Neural progenitor cell (in vitro differentiated cells): ENCODE results near the gene IKBKE. TPM values are rescaled to one million over a fixed set of nuclear protein-coding genes. Genes with fewer than 3 reads are reported as not detected.
A peak's percentile ranks its signal among the peaks of the same experiment; 100 is the strongest.

Experiments
- DNase-seq: peaks from one replicate; pipeline ENCODE4 v3.0.0-alpha.2; 2016; ENCODE audit warnings: low spot score
- H2AFZ ChIP-seq: fragments of 200-600 bp; sonication (generic); replicated peaks from 2 replicates; pipeline ENCODE4 v1.6.1; 2016; ENCODE audit warnings: antibody characterized with exemption
- H3F3A ChIP-seq: fragments of 200-600 bp; sonication (generic); 2 replicates; pipeline ENCODE4 v1.6.1; 2016; ENCODE audit warnings: antibody characterized with exemption, low read depth
- H3K27ac ChIP-seq: fragments of 200-600 bp; sonication (generic); 2 replicates; pipeline ENCODE4 v1.5.1; 2016; ENCODE audit warnings: mild to moderate bottlenecking
- H3K27me3 ChIP-seq: fragments of 200-600 bp; sonication (generic); 2 replicates; pipeline ENCODE4 v1.6.1; 2016; ENCODE audit warnings: mild to moderate bottlenecking, moderate library complexity
- H3K36me3 ChIP-seq: fragments of 200-600 bp; sonication (generic); 2 replicates; pipeline ENCODE4 v1.5.1; 2016
- H3K4me1 ChIP-seq: fragments of 200-600 bp; sonication (generic); 2 replicates; pipeline ENCODE4 v1.6.1; 2016; ENCODE audit warnings: mixed run types
- H3K4me2 ChIP-seq: fragments of 200-600 bp; sonication (generic); 2 replicates; pipeline ENCODE4 v1.6.1; 2016
- H3K4me3 ChIP-seq: fragments of 200-600 bp; sonication (generic); 2 replicates; pipeline ENCODE4 v1.5.1; 2016
- H3K79me2 ChIP-seq: fragments of 200-600 bp; sonication (generic); 2 replicates; pipeline ENCODE4 v1.6.1; 2016; ENCODE audit warnings: low read depth
- H3K9ac ChIP-seq: fragments of 200-600 bp; sonication (generic); 2 replicates; pipeline ENCODE4 v1.6.1; 2016
- H3K9me3 ChIP-seq: fragments of 200-600 bp; sonication (generic); 2 replicates; pipeline ENCODE4 v1.5.1; 2016; ENCODE audit warnings: low read depth
- H4K20me1 ChIP-seq: fragments of 200-600 bp; sonication (generic); 2 replicates; pipeline ENCODE4 v1.6.1; 2016; ENCODE audit warnings: low read depth
- H3K27ac Mint-ChIP-seq: 3 replicates; pipeline ENCODE4 v1.8.0; 2021; ENCODE audit warnings: mixed read lengths
- H3K27me3 Mint-ChIP-seq: 2 replicates; pipeline ENCODE4 v1.8.0; 2022; ENCODE audit warnings: low read depth, mild to moderate bottlenecking, inconsistent platforms, moderate library complexity, mixed read lengths; ENCODE audit not compliant: insufficient read depth
- H3K36me3 Mint-ChIP-seq: 3 replicates; pipeline ENCODE4 v1.8.0; 2021; ENCODE audit warnings: mixed read lengths
- H3K4me1 Mint-ChIP-seq: 3 replicates; pipeline ENCODE4 v1.8.0; 2021; ENCODE audit warnings: mixed read lengths
- H3K4me3 Mint-ChIP-seq: 3 replicates; pipeline ENCODE4 v1.8.0; 2021; ENCODE audit warnings: mild to moderate bottlenecking, moderate library complexity, mixed read lengths
- H3K9me3 Mint-ChIP-seq: 3 replicates; pipeline ENCODE4 v1.8.0; 2020; ENCODE audit warnings: mixed read lengths
- EZH2 ChIP-seq: fragments of 200-600 bp; sonication (generic); IDR thresholded peaks from 2 replicates; pipeline ENCODE4 v1.6.1; 2017; ENCODE audit warnings: antibody characterized with exemption, mild to moderate bottlenecking, moderate library complexity
- EZH2phosphoT487 ChIP-seq: fragments of 200-600 bp; sonication (generic); IDR thresholded peaks from 2 replicates; pipeline ENCODE4 v1.6.1; 2017; ENCODE audit warnings: antibody characterized with exemption
- total RNA-seq: library from RNA; depleted of rRNA; stranded (reverse); fragments of >200 nt; gene quantifications from 2 replicates; pipeline ENCODE4 v1.2.3, GENCODE V29; 2015; ENCODE audit warnings: low replicate concordance
- TF ChIP-seq, protein P1 (sequence below): fragments of 200-600 bp; sonication (generic); IDR thresholded peaks from 2 replicates; pipeline ENCODE4 v1.5.1; 2017; ENCODE audit warnings: antibody characterized with exemption, mild to moderate bottlenecking

The IKBKE gene
- total RNA-seq, 1 donor from 2014 or later = 0.26 TPM

DNA sequence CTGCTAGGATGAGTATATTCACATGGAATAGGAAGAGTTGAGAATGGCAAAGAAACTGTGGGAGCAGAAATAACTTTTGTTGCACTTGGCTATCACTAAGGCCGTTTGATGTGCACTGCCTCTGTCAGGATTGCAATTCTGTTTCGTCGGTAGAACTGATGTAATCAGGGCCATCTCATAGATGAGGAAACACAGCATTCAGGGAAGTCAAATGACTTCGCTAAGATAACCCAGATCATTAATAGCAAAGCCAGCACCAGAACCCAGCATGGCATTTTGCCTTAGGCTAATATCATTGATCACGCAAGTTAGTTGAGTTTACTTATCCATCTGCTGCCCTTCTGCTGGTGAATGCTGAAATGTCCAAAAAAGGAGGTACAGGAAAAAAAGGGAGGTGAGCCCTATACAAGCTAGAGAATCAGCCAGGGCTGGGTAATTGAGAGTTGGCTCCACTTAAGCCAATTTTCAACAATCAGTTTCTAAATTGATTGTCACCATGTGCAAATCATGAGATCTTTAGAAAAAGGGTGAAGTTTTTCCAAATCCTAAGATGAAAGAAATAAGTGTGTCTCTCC is 44.6 kb downstream of the IKBKE start:
- Histone ChIP-seq H3K4me2 (no peak overlapping the region), H3K9me3 (no peaks in the 10 kb centered on the region), H3K4me3 (no peak overlapping the region), H2AFZ (no peak overlapping the region), H3K79me2 (no peaks in the 10 kb centered on the region), H3K4me1 (peaks cover 19% of the 10 kb centered on the region), H3K27me3 (peaks cover 17% of the 10 kb centered on the region), H4K20me1 (no peaks in the 10 kb centered on the region), H3F3A (no peaks in the 10 kb centered on the region), H3K9ac (no peak overlapping the region), H3K27ac (no peak overlapping the region), H3K36me3 (no peaks in the 10 kb centered on the region)
- Mint-ChIP-seq H3K4me1 (peaks cover 47% of the 10 kb centered on the region), H3K9me3 (no peaks in the 10 kb centered on the region), H3K27me3 (peaks cover 33% of the 10 kb centered on the region), H3K36me3 (no peaks in the 10 kb centered on the region), H3K27ac (no peak overlapping the region), H3K4me3 (no peak overlapping the region)
- TF ChIP-seq EZH2 (no peak), EZH2phosphoT487 (no peak)
- TF ChIP-seq, protein P1, sequence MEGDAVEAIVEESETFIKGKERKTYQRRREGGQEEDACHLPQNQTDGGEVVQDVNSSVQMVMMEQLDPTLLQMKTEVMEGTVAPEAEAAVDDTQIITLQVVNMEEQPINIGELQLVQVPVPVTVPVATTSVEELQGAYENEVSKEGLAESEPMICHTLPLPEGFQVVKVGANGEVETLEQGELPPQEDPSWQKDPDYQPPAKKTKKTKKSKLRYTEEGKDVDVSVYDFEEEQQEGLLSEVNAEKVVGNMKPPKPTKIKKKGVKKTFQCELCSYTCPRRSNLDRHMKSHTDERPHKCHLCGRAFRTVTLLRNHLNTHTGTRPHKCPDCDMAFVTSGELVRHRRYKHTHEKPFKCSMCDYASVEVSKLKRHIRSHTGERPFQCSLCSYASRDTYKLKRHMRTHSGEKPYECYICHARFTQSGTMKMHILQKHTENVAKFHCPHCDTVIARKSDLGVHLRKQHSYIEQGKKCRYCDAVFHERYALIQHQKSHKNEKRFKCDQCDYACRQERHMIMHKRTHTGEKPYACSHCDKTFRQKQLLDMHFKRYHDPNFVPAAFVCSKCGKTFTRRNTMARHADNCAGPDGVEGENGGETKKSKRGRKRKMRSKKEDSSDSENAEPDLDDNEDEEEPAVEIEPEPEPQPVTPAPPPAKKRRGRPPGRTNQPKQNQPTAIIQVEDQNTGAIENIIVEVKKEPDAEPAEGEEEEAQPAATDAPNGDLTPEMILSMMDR = no peak
- DNase-seq = no peak

DNA sequence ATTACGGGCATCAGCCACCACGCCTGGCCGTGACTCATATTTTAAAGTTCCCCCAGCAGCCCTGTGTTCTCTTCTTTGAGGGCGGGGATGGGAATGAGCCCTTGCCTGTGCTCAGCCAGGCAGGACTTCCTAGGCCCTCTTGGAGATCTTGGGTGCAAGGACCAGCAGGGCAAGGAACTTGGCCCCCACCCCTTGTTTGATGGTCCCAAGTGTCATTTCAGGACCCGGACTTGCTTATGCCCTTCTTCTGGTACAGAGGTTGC is 46.4 kb downstream of the IKBKE start:
- H3K4me2 ChIP-seq = no peak overlapping the region
- no peaks in the 10 kb centered on the region for H3K9me3 Mint-ChIP-seq
- no peak for DNase-seq
- no peak overlapping the region for H2AFZ ChIP-seq
- H3K27ac Mint-ChIP-seq = no peak overlapping the region
- H3K9ac ChIP-seq = no peak overlapping the region
- H3K27ac ChIP-seq = no peak overlapping the region
- no peaks in the 10 kb centered on the region for H3K9me3 ChIP-seq
- H3K4me1 Mint-ChIP-seq = peaks cover 47% of the 10 kb centered on the region
- H3K79me2 ChIP-seq = no peaks in the 10 kb centered on the region
- H3K27me3 Mint-ChIP-seq = peaks cover 20% of the 10 kb centered on the region
- no peak overlapping the region for H3K4me3 Mint-ChIP-seq
- peaks cover 18% of the 10 kb centered on the region for H3K4me1 ChIP-seq
- H3K27me3 ChIP-seq = no peaks in the 10 kb centered on the region
- H4K20me1 ChIP-seq = no peaks in the 10 kb centered on the region
- no peaks in the 10 kb centered on the region for H3F3A ChIP-seq
- no peak overlapping the region for H3K4me3 ChIP-seq
- no peaks in the 10 kb centered on the region for H3K36me3 ChIP-seq
- no peaks in the 10 kb centered on the region for H3K36me3 Mint-ChIP-seq
- TF ChIP-seq EZH2 = no peak
- no peak for TF ChIP-seq EZH2phosphoT487
- TF ChIP-seq, protein P1 = no peak

DNA sequence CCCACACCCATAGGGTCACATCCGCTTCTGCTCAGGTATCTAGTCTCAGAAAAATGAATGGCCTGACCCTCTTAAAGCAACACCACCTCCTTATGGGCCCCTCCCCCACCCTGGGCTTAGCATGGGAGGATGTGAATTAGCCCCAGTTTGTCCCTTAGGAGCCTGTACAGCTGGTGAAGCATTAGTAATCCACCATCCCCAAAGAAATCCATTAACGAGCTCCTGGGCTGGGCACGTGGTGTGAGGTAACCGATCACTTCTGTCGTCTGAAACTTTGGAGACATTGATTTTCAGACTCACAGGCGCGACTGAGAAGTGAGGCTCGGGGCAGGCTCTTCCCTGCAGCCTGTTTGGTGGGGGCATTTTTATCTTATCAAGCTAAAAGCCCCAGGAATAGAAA is 47.5 kb downstream of the IKBKE start:
- H3K27ac Mint-ChIP-seq = no peak overlapping the region
- Histone ChIP-seq H3K9ac (no peak overlapping the region), H3K9me3 (no peaks in the 10 kb centered on the region), H3K27ac (no peak overlapping the region), H3F3A (peaks cover under 1% of the 10 kb centered on the region), H2AFZ (no peak overlapping the region), H3K4me3 (no peak overlapping the region), H3K4me2 (no peak overlapping the region), H3K36me3 (no peaks in the 10 kb centered on the region), H3K79me2 (no peaks in the 10 kb centered on the region), H3K27me3 (no peaks in the 10 kb centered on the region), H4K20me1 (no peaks in the 10 kb centered on the region), H3K4me1 (peaks cover 14% of the 10 kb centered on the region)
- DNase-seq = peak; percentile 31
- H3K4me3 Mint-ChIP-seq = no peak overlapping the region
- H3K27me3 Mint-ChIP-seq = peaks cover 17% of the 10 kb centered on the region
- peaks cover 42% of the 10 kb centered on the region for H3K4me1 Mint-ChIP-seq
- no peaks in the 10 kb centered on the region for H3K36me3 Mint-ChIP-seq
- H3K9me3 Mint-ChIP-seq = no peaks in the 10 kb centered on the region
- TF ChIP-seq EZH2phosphoT487 (no peak), EZH2 (no peak)
- TF ChIP-seq, protein P1 = no peak
